CD8-positive, alpha-beta memory T cell (primary cell): ENCODE results near the gene IGLL5. TPM values are rescaled to one million over a fixed set of nuclear protein-coding genes. Genes with fewer than 3 reads are reported as not detected.

Experiments used
- CTCF ChIA-PET: fragments of 350-600 bp; sonication (Branson Sonifier 250); formaldehyde crosslinking; loops from one replicate; lab custom pipeline; 2021; ENCODE audit warnings: antibody characterized with exemption; lab: Charles Lee
- POLR2A ChIA-PET: fragments of 350-600 bp; sonication (Branson Sonifier 250); formaldehyde crosslinking; loops from one replicate; lab custom pipeline; 2021; ENCODE audit warnings: antibody characterized with exemption; lab: Charles Lee
- DNase-seq, 5 donors: peaks; one replicate each; pipeline versions ENCODE4 v3.0.0 to v3.0.0-alpha.2; 2020 to 2022; ENCODE audit warnings: mixed read lengths in 1 of 5
- H3K27ac ChIP-seq: one replicate; pipeline ENCODE4 v1.7.0; 2013; ENCODE audit warnings: low read depth, mild to moderate bottlenecking, low read length, moderate library complexity
- H3K27me3 ChIP-seq: 2 replicates; pipeline ENCODE4 v1.7.0; 2013; ENCODE audit warnings: low read length, mild to moderate bottlenecking; ENCODE audit not compliant: insufficient read depth, poor library complexity, severe bottlenecking
- H3K36me3 ChIP-seq: 2 replicates; pipeline ENCODE4 v1.7.0; 2013; ENCODE audit warnings: mild to moderate bottlenecking, low read length, moderate library complexity; ENCODE audit not compliant: insufficient read depth
- H3K4me1 ChIP-seq: 2 replicates; pipeline ENCODE4 v1.7.0; 2013; ENCODE audit warnings: mild to moderate bottlenecking, low read length, moderate library complexity; ENCODE audit not compliant: insufficient read depth
- H3K4me3 ChIP-seq: 2 replicates; pipeline ENCODE4 v1.7.0; 2013; ENCODE audit warnings: mild to moderate bottlenecking, low read length
- H3K9me3 ChIP-seq: 2 replicates; pipeline ENCODE4 v1.7.0; 2013; ENCODE audit warnings: mild to moderate bottlenecking, low read length
- H3K27ac Mint-ChIP-seq, 8 donors: one replicate each; pipeline ENCODE4 v1.8.0; 2020 to 2021; ENCODE audit warnings: mixed read lengths in 8 of 8, mild to moderate bottlenecking in 6 of 8, inconsistent platforms in 3 of 8, moderate library complexity in 3 of 8
- H3K27me3 Mint-ChIP-seq, 2 donors: one replicate each; pipeline ENCODE4 v1.8.0; 2020 to 2021; ENCODE audit warnings: mixed read lengths in 2 of 2, mild to moderate bottlenecking in 1 of 2, moderate library complexity in 1 of 2
- H3K36me3 Mint-ChIP-seq, 3 donors: one replicate each; pipeline ENCODE4 v1.8.0; 2020 to 2021; ENCODE audit warnings: mixed read lengths in 3 of 3, inconsistent platforms in 1 of 3, mild to moderate bottlenecking in 1 of 3
- H3K4me1 Mint-ChIP-seq, 3 donors: one replicate each; pipeline ENCODE4 v1.8.0; 2020 to 2021; ENCODE audit warnings: mixed read lengths in 3 of 3, inconsistent platforms in 1 of 3, mild to moderate bottlenecking in 1 of 3
- H3K4me3 Mint-ChIP-seq, 7 donors: one replicate each; pipeline ENCODE4 v1.8.0; 2020 to 2021; ENCODE audit warnings: mixed read lengths in 7 of 7, mild to moderate bottlenecking in 6 of 7, moderate library complexity in 4 of 7, inconsistent platforms in 2 of 7
- H3K9me3 Mint-ChIP-seq, 5 donors: one replicate each; pipeline ENCODE4 v1.8.0; 2020 to 2022; ENCODE audit warnings: mixed read lengths in 5 of 5, mild to moderate bottlenecking in 3 of 5, moderate library complexity in 2 of 5, inconsistent platforms in 1 of 5
- polyA plus RNA-seq: library from polyadenylated mRNA; unstranded; fragments of 300-500 nt; fragmentation: Illumina TruSeq; gene quantifications from one replicate; pipeline ENCODE4 v1.2.3, GENCODE V29; 2021
- total RNA-seq, 2 experiments: library from RNA; stranded (reverse); gene quantifications; one replicate each; pipeline ENCODE4 v1.2.3, GENCODE V29; 2021

IGLL5 gene
- total and polyA plus RNA-seq, 3 experiments from 2014 or later = not detected

- peaks cover 2 to 11% (median 5%) of the 10 kb centered on the region in 3 donors for H3K4me1 Mint-ChIP-seq
- H3K4me3 Mint-ChIP-seq = no peak overlapping the region
- POLR2A ChIA-PET = no interaction called here
- peak overlapping the region in 1 of 8 donors; percentile 10 for H3K27ac Mint-ChIP-seq
- H3K9me3 Mint-ChIP-seq = no peaks in the 10 kb centered on the region
- no peaks in the 10 kb centered on the region for H3K27me3 Mint-ChIP-seq
- Histone ChIP-seq H3K27ac (no peak overlapping the region), H3K4me3 (no peak overlapping the region), H3K4me1 (no peaks in the 10 kb centered on the region), H3K36me3 (no peaks in the 10 kb centered on the region), H3K27me3 (no peaks in the 10 kb centered on the region), H3K9me3 (no peaks in the 10 kb centered on the region)
- CTCF ChIA-PET = interaction anchor here (1.0 kb wide), 1 partner anchor 54 kb away, joined by 3 read pairs; no protein-coding TSS in a partner anchor
- H3K36me3 Mint-ChIP-seq = no peaks in the 10 kb centered on the region
- no peak for DNase-seq
Measured at GRCh38 chr22:22937894-22938480, 50.4 kb downstream of the IGLL5 start.

GRCh38 chr22:22938672-22939587 lies 51.3 kb downstream of the IGLL5 start:
- Mint-ChIP-seq H3K27ac (peak overlapping the region in 3 of 8 donors; percentile 9 to 72 (median 66)), H3K4me3 (no peak overlapping the region), H3K9me3 (no peaks in the 10 kb centered on the region), H3K36me3 (no peaks in the 10 kb centered on the region), H3K4me1 (peaks cover 2 to 11% (median 5%) of the 10 kb centered on the region in 3 donors), H3K27me3 (no peaks in the 10 kb centered on the region)
- Histone ChIP-seq H3K4me3 (no peak overlapping the region), H3K27me3 (no peaks in the 10 kb centered on the region), H3K9me3 (no peaks in the 10 kb centered on the region), H3K36me3 (no peaks in the 10 kb centered on the region), H3K27ac (no peak overlapping the region), H3K4me1 (no peaks in the 10 kb centered on the region)
- CTCF ChIA-PET = interaction anchor here (1.0 to 1.2 kb wide), 2 partner anchors 55 to 193 kb away, joined by 3 read pairs; no protein-coding TSS in a partner anchor
- peak in 1 of 5 donors; percentile 27 for DNase-seq
- POLR2A ChIA-PET = no interaction called here

- Histone ChIP-seq H3K36me3 (no peaks in the 10 kb centered on the region), H3K4me1 (no peaks in the 10 kb centered on the region), H3K4me3 (no peak overlapping the region), H3K27me3 (no peaks in the 10 kb centered on the region), H3K27ac (no peak overlapping the region), H3K9me3 (no peaks in the 10 kb centered on the region)
- POLR2A ChIA-PET = no interaction called here
- peak overlapping the region in 1 of 8 donors; percentile 66 for H3K27ac Mint-ChIP-seq
- no peak overlapping the region for H3K4me3 Mint-ChIP-seq
- peaks cover 2 to 11% (median 5%) of the 10 kb centered on the region in 3 donors for H3K4me1 Mint-ChIP-seq
- CTCF ChIA-PET = interaction anchor here (1.2 kb wide), 1 partner anchor 194 kb away, joined by 3 read pairs; no protein-coding TSS in a partner anchor
- H3K9me3 Mint-ChIP-seq = no peaks in the 10 kb centered on the region
- H3K36me3 Mint-ChIP-seq = no peaks in the 10 kb centered on the region
- peak in 1 of 5 donors; percentile 3 for DNase-seq
- no peaks in the 10 kb centered on the region for H3K27me3 Mint-ChIP-seq
Measured at GRCh38 chr22:22939588-22940368, 52.2 kb downstream of the IGLL5 start.

DNA sequence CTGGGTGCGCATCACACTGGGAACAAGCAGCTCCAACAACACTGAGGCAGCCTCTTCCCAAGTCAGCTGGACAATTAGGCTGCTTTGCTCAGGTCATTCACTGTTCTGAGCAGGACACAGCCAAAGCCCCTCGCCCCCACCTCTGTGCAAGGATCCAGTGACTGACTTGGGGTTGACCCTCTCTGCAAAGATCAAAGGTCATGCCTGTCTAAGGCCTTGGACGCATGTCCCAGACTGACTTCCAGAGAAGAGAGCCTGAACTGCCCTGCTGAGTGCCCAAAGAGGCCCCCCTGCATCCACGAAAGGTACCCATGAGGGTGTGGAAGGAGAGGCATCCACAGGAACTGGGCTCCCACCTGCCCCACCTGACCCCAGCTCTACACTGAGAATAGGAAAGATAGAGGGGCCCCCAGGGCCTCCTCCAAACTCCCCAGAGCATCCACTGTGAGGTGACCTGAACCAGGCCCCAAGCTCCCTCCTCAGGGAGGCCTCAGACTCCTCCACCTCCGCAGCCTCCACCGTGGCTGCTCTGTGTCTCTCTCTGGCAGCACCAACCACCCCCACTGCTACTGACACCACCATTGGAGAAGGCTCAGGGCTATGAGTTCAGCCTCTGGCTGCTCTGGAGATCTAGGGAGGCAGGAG lies 53.5 kb downstream of the IGLL5 start:
- H3K9me3 Mint-ChIP-seq = no peaks in the 10 kb centered on the region
- peak in 1 of 5 donors; percentile 42 for DNase-seq
- H3K27me3 ChIP-seq = no peaks in the 10 kb centered on the region
- H3K27ac ChIP-seq = no peak overlapping the region
- H3K27me3 Mint-ChIP-seq = no peaks in the 10 kb centered on the region
- H3K4me1 ChIP-seq = no peaks in the 10 kb centered on the region
- H3K36me3 ChIP-seq = no peaks in the 10 kb centered on the region
- H3K4me1 Mint-ChIP-seq = peaks cover 2 to 11% (median 5%) of the 10 kb centered on the region in 3 donors
- ChIA-PET POLR2A (no interaction called here), CTCF (interaction anchor here (1.2 to 2.7 kb wide), 5 partner anchors 8 to 354 kb away, joined by 4 to 11 read pairs (median 10); no protein-coding TSS in a partner anchor)
- H3K27ac Mint-ChIP-seq = no peak overlapping the region
- H3K4me3 Mint-ChIP-seq = no peak overlapping the region
- H3K9me3 ChIP-seq = no peaks in the 10 kb centered on the region
- H3K4me3 ChIP-seq = no peak overlapping the region
- no peaks in the 10 kb centered on the region for H3K36me3 Mint-ChIP-seq

- peak in 1 of 5 donors; percentile 38 for DNase-seq
- Histone ChIP-seq H3K27ac (no peak overlapping the region), H3K4me3 (no peak overlapping the region), H3K36me3 (no peaks in the 10 kb centered on the region), H3K9me3 (no peaks in the 10 kb centered on the region), H3K27me3 (no peaks in the 10 kb centered on the region), H3K4me1 (no peaks in the 10 kb centered on the region)
- no peaks in the 10 kb centered on the region for H3K9me3 Mint-ChIP-seq
- no peaks in the 10 kb centered on the region for H3K36me3 Mint-ChIP-seq
- H3K4me1 Mint-ChIP-seq = peaks cover 2 to 11% (median 5%) of the 10 kb centered on the region in 3 donors
- H3K27ac Mint-ChIP-seq = no peak overlapping the region
- CTCF ChIA-PET = interaction anchor here (1.1 to 4.2 kb wide), 7 partner anchors 9 to 355 kb away, joined by 3 to 17 read pairs (median 10); no protein-coding TSS in a partner anchor
- H3K4me3 Mint-ChIP-seq = no peak overlapping the region
- POLR2A ChIA-PET = no interaction called here
- no peaks in the 10 kb centered on the region for H3K27me3 Mint-ChIP-seq
Measured at GRCh38 chr22:22941831-22942510, 54.4 kb downstream of the IGLL5 start.

DNA sequence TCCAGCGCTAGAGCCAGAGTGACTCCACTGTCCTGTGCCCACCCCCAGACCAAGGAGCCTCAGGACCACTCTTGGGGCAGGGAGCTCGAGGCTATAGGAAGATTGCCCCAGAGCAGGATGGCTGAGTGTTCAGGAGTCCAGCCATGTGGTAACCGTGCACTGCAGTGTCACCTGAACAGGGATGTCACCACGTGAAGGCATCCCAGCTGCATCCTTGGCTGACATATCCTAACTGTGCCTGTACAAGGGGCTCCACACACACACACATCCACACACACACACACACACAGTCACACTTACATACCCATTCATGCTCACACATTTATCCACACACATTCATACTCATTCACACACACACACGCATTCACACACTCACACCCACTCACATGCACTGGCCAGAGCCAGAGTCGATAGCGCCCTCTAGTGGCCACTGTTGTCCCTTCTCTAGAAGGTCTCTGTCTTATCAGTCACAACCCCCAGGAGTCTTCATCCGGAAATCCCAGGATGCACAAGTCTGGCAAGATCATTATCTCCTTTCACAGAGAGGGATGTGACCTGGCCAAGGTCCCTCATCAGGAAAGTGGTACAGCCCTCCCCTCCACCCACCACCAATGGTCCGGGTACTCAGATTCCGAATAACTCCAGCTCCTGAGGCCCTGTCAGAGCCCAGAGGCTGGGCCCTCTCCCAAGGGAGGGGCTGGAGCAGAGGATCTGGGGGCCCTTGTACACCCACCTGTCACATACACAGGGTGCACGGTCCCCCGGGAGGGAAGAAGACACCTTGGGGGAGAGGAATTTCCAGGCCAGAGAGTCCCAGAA lies 55.1 kb downstream of the IGLL5 start:
- Mint-ChIP-seq H3K27ac (peak overlapping the region in 3 of 8 donors; percentile 14 to 77 (median 30)), H3K9me3 (no peaks in the 10 kb centered on the region), H3K4me1 (peaks cover 2 to 11% (median 5%) of the 10 kb centered on the region in 3 donors), H3K27me3 (no peaks in the 10 kb centered on the region), H3K4me3 (no peak overlapping the region), H3K36me3 (no peaks in the 10 kb centered on the region)
- Histone ChIP-seq H3K27ac (no peak overlapping the region), H3K9me3 (no peaks in the 10 kb centered on the region), H3K4me1 (no peaks in the 10 kb centered on the region), H3K4me3 (no peak overlapping the region), H3K36me3 (no peaks in the 10 kb centered on the region), H3K27me3 (no peaks in the 10 kb centered on the region)
- POLR2A ChIA-PET = no interaction called here
- peak; percentile 34 to 84 (median 70) for DNase-seq
- CTCF ChIA-PET = interaction anchor here (1.1 to 4.2 kb wide), 7 partner anchors 9 to 355 kb away, joined by 3 to 17 read pairs (median 10); no protein-coding TSS in a partner anchor
